Measurements from ENCODE around the gene PRR33. TPM values are rescaled to one million over a fixed set of nuclear protein-coding genes. Genes with fewer than 3 reads are reported as not detected.

PRR33 gene
- total and polyA plus RNA-seq, 4 donors = not detected

GRCh38 chr11:1868056-1868635 lies 23.5 kb downstream of the PRR33 start:
- H3K27me3 ChIP-seq (ENCODE audit: control insufficient read depth in 4 of 4, insufficient read depth in 4 of 4, low read length in 3 of 4) = peaks cover 0 to 3% (median 0%) of the 10 kb centered on the region in 4 donors
- H3K27ac ChIP-seq (ENCODE audit: low read depth in 1 of 2, low read length in 2 of 2) = no peak overlapping the region
- TF ChIP-seq ATF3 (IDR thresholded peaks at IDR 0.05) (no peak), SP1 (IDR thresholded peaks at IDR 0.05) (no peak), GABPA (IDR thresholded peaks at IDR 0.05 in 1 of 2, conservative IDR thresholded peaks at IDR 0.05 in 1 of 2) (no peak), FOXA1 (IDR thresholded peaks at IDR 0.05) (no peak), RAD21 (IDR thresholded peaks at IDR 0.05) (no peak), MAX (IDR thresholded peaks at IDR 0.05) (no peak)
- H3K4me3 ChIP-seq (ENCODE audit: low read depth in 1 of 3, low read length in 3 of 3) = no peak overlapping the region
- H3K9me3 ChIP-seq (ENCODE audit: control insufficient read depth in 4 of 4, low read length in 3 of 4) = no peaks in the 10 kb centered on the region
- peaks cover 0 to 12% (median 7%) of the 10 kb centered on the region in 4 donors for H3K4me1 ChIP-seq (ENCODE audit: control insufficient read depth in 4 of 4, insufficient read depth in 4 of 4, low read length in 3 of 4)
- no peaks in the 10 kb centered on the region for H3K36me3 ChIP-seq (ENCODE audit: control insufficient read depth in 4 of 4, insufficient read depth in 3 of 4, low read depth in 1 of 4, low read length in 3 of 4)
- no peak overlapping the region for H3K9ac ChIP-seq (ENCODE audit: low read depth in 1 of 2, low read length in 2 of 2)
- WGBS = 84% methylated on average over 14 of the region's 14 CpGs
- no peak for DNase-seq (ENCODE audit: low spot score)

GRCh38 chr11:1867381-1867780 lies 24.3 kb downstream of the PRR33 start:
- Histone ChIP-seq H3K9me3 (ENCODE audit: control insufficient read depth in 4 of 4, low read length in 3 of 4) (no peaks in the 10 kb centered on the region), H3K9ac (ENCODE audit: low read depth in 1 of 2, low read length in 2 of 2) (no peak overlapping the region), H3K27ac (ENCODE audit: low read depth in 1 of 2, low read length in 2 of 2) (no peak overlapping the region), H3K27me3 (ENCODE audit: control insufficient read depth in 4 of 4, insufficient read depth in 4 of 4, low read length in 3 of 4) (peaks cover 0 to 3% (median 0%) of the 10 kb centered on the region in 4 donors), H3K4me3 (ENCODE audit: low read depth in 1 of 3, low read length in 3 of 3) (no peak overlapping the region), H3K36me3 (ENCODE audit: control insufficient read depth in 4 of 4, insufficient read depth in 3 of 4, low read depth in 1 of 4, low read length in 3 of 4) (no peaks in the 10 kb centered on the region), H3K4me1 (ENCODE audit: control insufficient read depth in 4 of 4, insufficient read depth in 4 of 4, low read length in 3 of 4) (peaks cover 0 to 12% (median 8%) of the 10 kb centered on the region in 4 donors)
- DNase-seq (ENCODE audit: low spot score) = no peak
- 68% methylated on average over 8 of the region's 8 CpGs for WGBS
- TF ChIP-seq FOXA1 (IDR thresholded peaks at IDR 0.05) (no peak), GABPA (IDR thresholded peaks at IDR 0.05 in 1 of 2, conservative IDR thresholded peaks at IDR 0.05 in 1 of 2) (no peak), RXRA (IDR thresholded peaks at IDR 0.05) (no peak)

GRCh38 chr11:1866776-1867175 lies 24.9 kb downstream of the PRR33 start:
- WGBS = 89% methylated on average over 15 of the region's 15 CpGs
- Histone ChIP-seq H3K9me3 (ENCODE audit: control insufficient read depth in 4 of 4, low read length in 3 of 4) (no peaks in the 10 kb centered on the region), H3K27me3 (ENCODE audit: control insufficient read depth in 4 of 4, insufficient read depth in 4 of 4, low read length in 3 of 4) (peaks cover 0 to 3% (median 0%) of the 10 kb centered on the region in 4 donors), H3K36me3 (ENCODE audit: control insufficient read depth in 4 of 4, insufficient read depth in 3 of 4, low read depth in 1 of 4, low read length in 3 of 4) (no peaks in the 10 kb centered on the region), H3K9ac (ENCODE audit: low read depth in 1 of 2, low read length in 2 of 2) (no peak overlapping the region), H3K4me3 (ENCODE audit: low read depth in 1 of 3, low read length in 3 of 3) (no peak overlapping the region), H3K27ac (ENCODE audit: low read depth in 1 of 2, low read length in 2 of 2) (no peak overlapping the region), H3K4me1 (ENCODE audit: control insufficient read depth in 4 of 4, insufficient read depth in 4 of 4, low read length in 3 of 4) (peaks cover 0 to 12% (median 8%) of the 10 kb centered on the region in 4 donors)
- DNase-seq (ENCODE audit: low spot score) = no peak
- TF ChIP-seq FOXA2 (IDR thresholded peaks at IDR 0.05) = no peak
- TF ChIP-seq TAF1 (conservative IDR thresholded peaks at IDR 0.05) = no peak
- TF ChIP-seq REST (IDR thresholded peaks at IDR 0.05) = no peak
- TF ChIP-seq CTCF (IDR thresholded peaks at IDR 0.05; ENCODE audit: low read depth, low read length, missing input control) = no peak
- TF ChIP-seq RXRA (IDR thresholded peaks at IDR 0.05) = no peak
- no peak for TF ChIP-seq FOXA1 (IDR thresholded peaks at IDR 0.05)
- TF ChIP-seq RAD21 (IDR thresholded peaks at IDR 0.05) = no peak
- TF ChIP-seq ATF3 (IDR thresholded peaks at IDR 0.05) = no peak
- no peak for TF ChIP-seq MAX (IDR thresholded peaks at IDR 0.05)
- TF ChIP-seq NR2F2 (IDR thresholded peaks at IDR 0.05) = no peak
- no peak for TF ChIP-seq GABPA (IDR thresholded peaks at IDR 0.05 in 1 of 2, conservative IDR thresholded peaks at IDR 0.05 in 1 of 2)
- no peak for TF ChIP-seq EGR1 (IDR thresholded peaks at IDR 0.05; ENCODE audit: low read depth in 2 of 2)
